GM21526 (cell line): Measurements from ENCODE around the gene EPN3.

Experiments used
- ATAC-seq: cut with Tn5 transposase; IDR thresholded peaks from one replicate; pipeline ENCODE4 v1.9.1; 2021; ENCODE audit warnings: moderate library complexity; ENCODE audit not compliant: unreplicated experiment, low FRiP score

Gene EPN3

DNA sequence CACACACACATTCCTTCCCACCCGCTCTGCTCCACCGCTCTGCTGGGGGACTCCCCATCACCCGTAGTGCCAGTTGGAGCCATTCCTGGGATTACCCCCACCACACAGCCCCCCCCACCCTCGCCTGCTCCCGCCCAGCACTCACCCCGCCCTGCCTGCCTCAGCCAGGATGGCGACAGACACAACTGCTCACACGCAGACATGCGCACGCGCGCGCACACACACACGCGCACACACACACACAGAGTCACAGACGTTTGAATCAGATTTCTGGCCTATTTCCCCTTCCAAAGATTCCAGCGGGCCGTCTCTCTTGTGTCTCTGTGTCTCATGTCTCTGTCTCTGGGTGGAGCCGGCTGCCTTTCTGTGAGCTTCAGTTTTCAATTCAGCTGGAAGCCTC, 32.4 kb downstream of the EPN3 start:
- ATAC-seq = no peak

DNA sequence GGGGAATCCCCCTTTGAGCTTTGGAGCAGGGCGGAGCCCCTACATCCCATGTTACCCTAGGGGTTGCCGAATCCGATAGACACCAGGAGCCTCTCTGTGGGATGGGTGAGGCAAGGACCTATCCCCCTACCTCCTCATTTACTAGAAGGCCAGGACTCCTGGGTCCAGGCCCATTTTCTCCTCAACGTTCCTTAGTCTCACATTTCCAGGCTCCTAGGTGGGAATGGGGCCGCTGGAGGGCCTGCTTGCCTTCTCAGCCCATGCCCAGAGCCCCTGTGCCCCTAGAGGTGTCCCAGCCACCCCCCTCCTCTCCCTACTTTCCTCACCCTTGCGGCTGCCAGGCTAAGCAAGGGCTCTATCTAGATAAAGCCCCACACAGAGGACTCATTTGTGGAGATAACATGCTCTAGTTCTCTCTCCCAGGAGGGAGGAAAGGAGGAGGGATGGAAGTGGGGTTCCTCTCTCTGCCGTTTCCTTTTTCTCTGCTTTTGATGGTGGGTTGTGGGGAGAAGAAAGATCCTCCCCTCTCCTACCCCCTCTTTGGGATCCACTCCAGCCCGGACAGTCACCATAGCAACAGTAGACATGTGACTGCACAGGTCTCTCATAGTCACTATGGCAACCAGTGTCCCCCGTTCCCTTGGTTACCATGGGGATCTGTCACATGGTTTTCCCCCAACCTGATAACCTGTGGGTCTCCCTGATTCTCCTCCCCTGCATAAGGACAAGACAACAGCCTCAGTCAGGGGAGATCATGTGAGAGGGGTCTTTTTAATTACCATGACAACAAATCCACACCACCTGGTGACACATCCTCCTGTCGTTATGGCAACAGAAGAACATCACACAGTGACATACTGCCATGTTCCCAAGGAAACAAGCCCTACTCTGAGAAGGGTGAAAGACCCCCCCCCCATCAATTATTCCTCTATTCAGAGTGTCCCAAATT, 33.1 kb downstream of the EPN3 start:
- no peak for ATAC-seq

DNA sequence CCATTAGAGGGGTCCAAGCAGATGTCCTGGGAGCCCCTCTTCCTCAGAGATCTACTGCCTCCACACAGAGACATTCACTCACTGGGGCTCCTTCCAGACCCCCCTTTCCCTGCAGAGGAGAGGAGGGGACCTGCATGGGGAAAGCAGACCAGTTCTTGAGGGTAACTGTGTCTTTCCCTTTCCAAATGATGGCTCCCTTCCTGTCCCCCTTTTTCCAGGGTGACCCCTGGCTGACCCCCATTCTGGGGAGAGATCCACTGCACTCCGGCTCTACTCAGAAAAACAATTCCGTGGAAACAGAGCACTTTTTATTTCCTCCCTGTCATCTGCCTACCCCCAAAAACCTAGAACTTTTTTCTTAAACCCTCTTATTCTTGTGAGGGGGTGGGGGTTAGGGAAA, 34.4 kb downstream of the EPN3 start:
- ATAC-seq = no peak

DNA sequence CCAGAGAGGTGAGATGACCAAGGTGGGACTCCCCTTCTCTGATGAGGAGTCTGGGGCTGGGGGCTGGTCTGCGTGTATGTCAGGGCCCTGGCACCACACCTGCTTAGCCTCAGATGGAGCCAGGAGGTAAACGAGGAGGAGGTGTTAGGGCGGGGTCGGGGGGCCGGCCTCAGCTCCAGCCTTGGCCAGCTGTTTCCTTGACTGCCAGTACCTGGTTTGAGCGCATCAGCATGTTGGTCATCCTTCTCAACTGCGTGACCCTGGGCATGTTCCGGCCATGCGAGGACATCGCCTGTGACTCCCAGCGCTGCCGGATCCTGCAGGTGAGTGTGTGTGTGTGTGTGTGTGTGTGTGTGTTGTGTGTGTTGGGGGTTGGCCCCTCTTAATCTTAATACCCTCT, 36.1 kb downstream of the EPN3 start:
- ATAC-seq = no peak

DNA sequence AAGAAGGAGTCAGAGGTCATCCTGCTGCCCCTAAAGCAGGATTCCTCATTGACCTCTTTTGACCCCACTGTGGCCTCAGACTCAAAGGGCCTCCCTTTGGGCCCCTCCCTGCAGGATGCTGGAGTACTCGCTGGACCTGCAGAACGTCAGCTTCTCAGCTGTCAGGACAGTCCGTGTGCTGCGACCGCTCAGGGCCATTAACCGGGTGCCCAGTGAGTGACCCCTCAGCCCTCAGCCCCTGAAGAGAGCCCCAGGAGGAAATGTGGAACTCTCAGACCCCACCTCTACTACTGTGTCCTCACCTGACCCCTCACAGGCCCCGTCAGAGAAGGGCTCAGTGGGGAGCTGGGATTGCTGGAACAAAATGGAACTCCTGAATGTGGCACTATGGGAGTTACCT, 37.1 kb downstream of the EPN3 start:
- no peak for ATAC-seq

DNA sequence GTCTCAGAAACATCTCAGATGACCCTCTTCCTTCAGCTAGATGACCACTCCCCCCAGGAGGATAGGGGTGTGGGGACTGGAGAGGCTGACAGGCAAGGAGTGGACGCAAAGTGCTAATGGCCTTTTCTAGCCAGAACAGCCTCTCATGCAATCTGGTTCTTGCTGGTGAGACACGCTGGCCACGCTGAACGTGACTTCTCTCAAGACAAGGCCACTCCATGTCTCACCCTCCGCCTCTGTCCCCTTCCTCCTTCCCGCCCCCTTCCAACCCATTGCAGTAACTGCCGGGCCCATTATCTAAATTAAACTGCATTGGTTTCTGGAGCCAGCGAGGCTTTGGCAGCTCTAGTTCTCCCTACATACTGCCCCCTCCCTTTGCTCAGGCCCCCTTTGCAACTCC, 37.5 kb downstream of the EPN3 start:
- ATAC-seq = no peak

DNA sequence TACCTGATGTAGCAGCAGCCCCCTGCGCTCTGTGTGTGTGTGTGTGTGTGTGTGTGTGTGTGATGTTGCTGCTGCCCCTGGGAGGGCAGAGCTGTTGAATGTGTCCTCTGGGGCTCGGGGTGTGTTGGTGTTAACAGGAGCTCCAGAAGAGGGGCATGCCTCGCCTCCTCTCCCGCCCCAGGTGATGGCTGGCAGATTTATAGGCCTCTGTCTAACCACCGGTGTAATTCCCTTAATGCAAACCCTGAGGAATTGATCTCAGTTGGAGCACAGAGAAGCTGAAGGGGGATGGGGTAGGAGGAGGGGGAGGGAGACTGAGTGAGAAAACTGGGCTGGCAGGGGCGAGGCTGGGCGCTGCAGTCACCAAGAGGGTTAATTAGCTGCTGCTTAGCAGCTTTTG, 38.0 kb downstream of the EPN3 start:
- no peak for ATAC-seq

DNA sequence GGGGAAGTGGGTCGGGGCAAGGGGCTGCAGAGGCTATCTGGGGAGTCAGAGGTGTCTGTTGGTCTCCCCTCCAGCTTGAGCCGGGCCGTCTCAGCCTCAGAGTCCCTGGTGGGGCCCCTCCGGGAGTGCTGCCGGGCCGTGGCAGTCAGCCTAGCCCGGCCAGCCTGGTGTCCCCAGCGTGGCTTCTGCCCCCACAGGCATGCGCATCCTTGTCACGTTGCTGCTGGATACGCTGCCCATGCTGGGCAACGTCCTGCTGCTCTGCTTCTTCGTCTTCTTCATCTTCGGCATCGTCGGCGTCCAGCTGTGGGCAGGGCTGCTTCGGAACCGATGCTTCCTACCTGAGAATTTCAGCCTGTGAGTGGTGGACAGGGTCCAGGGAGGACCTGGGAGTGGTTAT, 39.1 kb downstream of the EPN3 start:
- no peak for ATAC-seq

DNA sequence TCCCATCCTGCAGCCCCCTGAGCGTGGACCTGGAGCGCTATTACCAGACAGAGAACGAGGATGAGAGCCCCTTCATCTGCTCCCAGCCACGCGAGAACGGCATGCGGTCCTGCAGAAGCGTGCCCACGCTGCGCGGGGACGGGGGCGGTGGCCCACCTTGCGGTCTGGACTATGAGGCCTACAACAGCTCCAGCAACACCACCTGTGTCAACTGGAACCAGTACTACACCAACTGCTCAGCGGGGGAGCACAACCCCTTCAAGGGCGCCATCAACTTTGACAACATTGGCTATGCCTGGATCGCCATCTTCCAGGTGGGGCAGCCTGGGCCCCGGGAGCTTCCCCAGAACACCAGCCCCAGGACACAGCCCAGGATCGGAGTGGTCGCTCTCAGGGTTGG, 40.0 kb downstream of the EPN3 start:
- no peak for ATAC-seq

DNA sequence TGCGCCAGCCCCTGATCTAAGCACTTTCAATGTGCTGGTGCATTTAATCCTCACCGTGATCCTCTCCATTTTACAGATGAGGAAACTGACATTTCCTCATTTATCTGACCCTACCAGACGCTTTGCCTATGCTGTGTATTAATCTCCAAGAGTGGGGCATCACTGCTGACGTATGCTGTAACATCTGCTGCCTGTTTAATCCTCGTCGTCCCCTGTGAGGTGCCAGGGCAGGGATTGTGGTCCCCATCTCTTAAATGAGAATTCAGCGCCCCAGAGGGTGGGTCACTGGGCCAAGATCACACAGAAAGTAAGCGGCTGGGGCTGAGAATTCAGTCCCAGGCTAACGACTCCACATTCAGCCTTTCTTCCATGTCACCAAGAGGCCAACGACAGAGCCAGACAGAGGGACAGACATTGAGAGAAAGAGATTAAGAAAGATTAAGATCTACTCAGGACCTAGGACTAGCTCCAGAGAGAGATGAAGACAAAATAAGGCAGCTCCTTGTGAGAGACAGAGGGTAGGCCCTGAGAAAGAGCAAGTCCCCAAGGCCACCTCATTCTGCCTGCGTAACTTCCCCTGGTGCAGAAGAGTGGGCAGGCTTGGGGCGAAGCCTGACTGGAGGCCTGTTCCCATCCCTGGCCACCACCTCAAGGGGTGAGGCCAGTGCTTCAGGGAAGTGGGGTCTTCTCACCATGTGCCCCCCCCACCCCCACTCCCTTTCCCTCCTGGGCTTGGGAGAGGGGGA, 41.5 kb downstream of the EPN3 start:
- ATAC-seq = no peak

DNA sequence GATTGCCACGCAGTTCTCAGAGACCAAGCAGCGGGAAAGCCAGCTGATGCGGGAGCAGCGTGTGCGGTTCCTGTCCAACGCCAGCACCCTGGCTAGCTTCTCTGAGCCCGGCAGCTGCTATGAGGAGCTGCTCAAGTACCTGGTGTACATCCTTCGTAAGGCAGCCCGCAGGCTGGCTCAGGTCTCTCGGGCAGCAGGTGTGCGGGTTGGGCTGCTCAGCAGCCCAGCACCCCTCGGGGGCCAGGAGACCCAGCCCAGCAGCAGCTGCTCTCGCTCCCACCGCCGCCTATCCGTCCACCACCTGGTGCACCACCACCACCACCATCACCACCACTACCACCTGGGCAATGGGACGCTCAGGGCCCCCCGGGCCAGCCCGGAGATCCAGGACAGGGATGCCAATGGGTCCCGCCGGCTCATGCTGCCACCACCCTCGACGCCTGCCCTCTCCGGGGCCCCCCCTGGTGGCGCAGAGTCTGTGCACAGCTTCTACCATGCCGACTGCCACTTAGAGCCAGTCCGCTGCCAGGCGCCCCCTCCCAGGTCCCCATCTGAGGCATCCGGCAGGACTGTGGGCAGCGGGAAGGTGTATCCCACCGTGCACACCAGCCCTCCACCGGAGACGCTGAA, 43.2 kb downstream of the EPN3 start:
- no peak for ATAC-seq

DNA sequence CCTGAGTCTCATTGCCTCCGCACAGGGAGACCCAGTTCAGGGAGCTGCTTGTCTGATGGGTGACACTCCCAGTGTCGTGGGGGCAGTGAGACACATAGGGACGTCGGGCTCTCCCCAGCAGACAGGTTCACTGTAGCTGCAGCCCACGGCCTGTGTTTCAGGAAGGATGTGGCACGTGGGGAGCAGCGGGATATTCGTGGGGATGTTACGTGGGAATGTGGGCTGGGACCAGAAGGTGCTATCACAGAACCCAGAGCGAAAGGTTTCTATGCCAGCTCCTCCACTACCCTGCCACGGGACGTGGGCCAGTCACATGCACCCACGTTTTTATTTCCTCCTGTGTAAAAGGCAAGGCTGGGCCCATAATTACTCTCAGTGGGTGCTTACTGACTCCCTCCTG, 44.3 kb downstream of the EPN3 start:
- no peak for ATAC-seq

DNA sequence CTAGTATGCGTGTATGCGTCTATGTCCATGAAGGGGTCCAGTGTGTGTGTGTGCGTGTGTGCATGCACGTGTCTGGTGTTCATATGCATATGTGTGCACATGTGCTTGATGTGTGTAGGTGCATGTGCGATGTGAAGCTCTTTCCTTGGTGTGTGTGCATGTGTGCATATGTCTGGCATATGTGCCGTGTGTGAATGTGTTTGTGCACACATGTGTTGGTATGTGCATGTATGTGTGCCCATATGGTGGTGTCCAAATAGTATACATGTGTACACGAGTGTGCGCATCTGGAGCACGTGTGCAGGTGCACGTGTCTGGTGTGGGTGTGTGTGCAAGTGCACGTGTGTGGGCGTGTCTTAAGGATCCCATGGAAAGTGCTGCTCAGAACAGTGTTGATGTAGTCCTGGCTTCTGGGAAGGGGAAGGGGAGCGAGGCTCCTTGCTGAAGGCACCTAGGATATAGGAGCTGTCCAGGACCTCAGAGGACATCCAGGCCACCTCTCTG, 45.0 kb downstream of the EPN3 start:
- no peak for ATAC-seq

DNA sequence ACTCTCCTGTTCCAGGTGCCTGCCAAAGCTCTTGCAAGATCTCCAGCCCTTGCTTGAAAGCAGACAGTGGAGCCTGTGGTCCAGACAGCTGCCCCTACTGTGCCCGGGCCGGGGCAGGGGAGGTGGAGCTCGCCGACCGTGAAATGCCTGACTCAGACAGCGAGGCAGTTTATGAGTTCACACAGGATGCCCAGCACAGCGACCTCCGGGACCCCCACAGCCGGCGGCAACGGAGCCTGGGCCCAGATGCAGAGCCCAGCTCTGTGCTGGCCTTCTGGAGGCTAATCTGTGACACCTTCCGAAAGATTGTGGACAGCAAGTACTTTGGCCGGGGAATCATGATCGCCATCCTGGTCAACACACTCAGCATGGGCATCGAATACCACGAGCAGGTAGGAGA, 45.6 kb downstream of the EPN3 start:
- ATAC-seq = no peak

DNA sequence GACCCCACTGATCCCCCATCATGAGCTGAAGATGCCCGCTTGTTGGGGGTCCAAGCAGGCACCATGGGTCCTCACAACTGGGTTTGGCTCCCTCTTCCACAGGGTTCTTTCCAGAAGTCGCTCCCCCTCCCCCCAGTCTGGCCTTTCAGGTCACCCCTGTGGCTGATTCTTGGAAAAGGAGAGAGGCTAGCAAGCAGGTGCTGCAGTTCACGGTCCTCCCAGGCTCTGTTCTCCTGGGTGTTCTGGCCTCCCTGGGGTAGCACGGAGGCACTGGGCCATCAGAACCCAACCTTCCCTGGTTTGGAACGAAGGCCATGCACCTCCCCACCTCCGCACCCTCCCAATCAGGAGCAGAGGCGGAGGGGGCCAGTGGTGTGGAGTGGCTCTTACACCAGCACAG, 46.9 kb downstream of the EPN3 start:
- no peak for ATAC-seq

DNA sequence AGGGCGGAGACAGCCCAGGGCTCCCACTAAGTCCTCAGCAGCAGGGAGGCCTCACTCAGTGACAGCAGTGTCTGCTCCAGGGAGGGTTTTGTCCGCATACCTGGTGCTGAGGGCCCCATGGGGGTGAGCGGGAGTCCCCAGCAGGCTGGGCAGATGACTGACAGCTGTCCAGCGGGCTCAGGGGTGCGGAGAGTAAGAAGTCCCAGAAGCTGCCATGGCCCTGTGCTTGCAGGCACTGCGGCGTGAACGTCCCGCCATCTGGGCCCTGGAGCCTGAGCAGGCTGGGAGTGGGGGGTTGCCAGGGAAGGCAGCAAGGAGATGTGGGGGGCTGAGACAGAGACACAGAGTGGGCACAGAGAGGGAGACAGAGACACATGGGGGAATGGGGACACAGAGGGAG, 48.1 kb downstream of the EPN3 start:
- no peak for ATAC-seq

DNA sequence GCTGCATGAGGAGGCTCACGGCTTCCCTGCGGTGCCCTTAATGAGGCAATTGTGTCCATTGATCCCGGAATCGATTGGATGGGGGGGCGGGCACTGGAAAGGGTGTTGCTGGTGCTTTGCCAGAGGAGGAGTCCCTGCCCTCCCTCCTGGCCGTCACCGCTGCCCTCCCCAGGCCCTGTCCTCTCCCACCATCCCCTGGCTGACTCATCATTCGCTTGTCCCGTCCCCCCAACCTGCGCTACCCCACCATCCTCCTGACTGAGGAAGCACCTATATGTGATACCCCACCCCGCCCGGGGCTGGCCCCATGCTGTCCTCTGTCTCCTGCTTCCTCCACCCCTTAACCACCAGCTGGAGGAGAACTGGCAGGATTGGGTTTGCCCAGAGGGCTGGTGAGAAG, 48.8 kb downstream of the EPN3 start:
- no peak for ATAC-seq

DNA sequence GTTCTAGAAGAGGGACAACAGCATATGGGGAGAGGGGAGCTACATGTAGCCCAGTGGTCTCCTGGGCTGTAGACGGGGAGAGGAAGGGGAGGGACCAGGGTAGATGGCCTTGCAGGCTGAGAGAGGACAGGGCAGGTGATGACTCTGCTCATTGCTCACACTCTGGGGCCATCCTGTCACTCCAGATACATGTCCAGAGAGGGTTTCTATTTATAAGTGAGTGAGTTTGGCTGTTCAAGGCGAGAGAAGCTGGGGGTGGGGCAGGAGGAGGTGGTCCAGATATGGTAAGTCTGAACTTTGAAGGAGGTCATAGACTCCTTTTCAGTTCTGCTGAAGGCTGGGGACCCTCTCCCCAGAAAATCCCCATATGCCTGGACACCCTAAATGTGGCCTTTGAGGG, 50.2 kb downstream of the EPN3 start:
- no peak for ATAC-seq

DNA sequence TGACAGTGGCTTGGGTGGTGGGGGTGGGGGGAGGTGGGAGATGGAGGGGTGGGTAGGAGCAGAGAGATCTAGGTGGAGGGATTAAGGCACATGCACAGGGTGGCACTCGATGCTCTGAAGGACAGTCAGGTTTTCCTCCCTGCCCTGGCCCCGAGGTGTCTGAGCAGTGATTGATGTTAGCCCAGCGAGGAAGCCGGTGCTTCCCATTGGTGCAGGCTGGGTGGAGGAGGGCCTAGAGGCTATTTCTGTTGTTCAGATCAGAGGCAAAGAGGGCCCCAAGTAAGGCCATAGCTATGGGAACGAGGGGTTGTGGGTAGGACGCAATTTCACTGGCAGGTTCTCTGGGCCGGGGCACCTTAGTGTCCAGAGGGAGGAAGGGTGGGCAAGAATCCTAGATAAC, 51.1 kb downstream of the EPN3 start:
- ATAC-seq = no peak

DNA sequence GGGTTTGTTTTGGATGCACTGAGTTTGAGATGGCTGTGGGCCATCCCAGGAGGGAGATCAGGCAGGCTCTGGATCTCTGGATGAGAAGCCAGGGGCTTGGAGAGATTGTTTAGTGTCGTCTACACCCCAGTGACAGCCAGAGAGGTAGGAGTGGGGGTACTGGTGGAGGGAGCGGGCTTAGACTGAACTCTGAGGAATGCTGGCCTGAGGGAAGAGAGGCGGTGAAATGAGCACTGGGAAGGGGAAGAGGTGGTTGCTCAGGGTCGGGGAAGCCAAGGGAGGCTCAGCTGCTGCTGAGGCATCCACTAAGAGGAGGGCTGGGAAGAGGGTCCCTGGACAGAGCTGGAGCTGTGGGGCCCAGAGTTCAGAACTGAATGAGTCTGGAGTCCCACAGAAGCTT, 51.6 kb downstream of the EPN3 start:
- no peak for ATAC-seq

DNA sequence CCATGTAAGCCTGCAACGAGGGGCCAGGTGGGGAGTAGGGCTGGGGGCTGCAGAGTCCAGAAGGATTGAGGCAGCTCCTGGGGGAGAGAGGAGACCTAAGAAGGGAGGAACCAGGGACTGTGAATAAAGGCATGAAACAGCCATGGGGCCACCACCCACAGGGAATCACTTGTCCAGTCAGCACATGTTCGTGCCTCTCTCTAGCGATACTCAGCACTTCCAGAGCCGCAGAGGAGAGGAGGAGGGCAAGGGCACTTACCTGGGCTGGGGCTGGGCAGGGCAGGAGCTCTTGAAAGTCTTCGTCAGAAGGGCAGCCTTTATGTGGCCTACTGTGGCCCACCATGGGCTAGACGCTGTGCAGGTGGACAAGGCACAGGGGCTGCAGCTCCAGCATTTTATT, 52.2 kb downstream of the EPN3 start:
- no peak for ATAC-seq
